SKM-1 (cell line): ENCODE data around the gene STXBP4.
"Not testable (repeated sequence)": the region's sequence is repeated elsewhere in the genome, so short reads cannot be mapped to it uniquely, and the experiment has no call there.

ENCODE experiments used
- DNase-seq: peaks from one replicate; lab custom pipeline; 2025; ENCODE audit not compliant: unreplicated experiment; lab: John Stamatoyannopoulos, UW

The STXBP4 gene

DNA sequence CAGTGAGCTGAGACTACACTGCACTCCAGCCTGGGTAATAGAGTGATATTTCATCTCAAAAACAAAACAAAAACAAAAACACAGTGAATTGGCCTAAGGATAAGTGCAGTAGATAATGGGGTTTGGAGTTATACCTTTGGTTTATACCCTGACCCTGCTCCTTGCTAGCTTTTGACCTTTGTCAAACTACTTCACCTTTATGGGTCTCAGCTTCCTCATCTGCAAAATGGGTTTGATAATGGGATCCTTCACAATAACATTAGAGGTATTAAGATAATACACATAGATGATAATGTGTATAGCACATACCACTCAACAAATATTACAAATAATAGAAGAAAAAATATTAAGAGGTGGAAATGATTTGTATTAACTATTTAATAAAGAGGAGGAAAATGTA, 85.9 kb downstream of the STXBP4 start:
- no peak for DNase-seq

DNA sequence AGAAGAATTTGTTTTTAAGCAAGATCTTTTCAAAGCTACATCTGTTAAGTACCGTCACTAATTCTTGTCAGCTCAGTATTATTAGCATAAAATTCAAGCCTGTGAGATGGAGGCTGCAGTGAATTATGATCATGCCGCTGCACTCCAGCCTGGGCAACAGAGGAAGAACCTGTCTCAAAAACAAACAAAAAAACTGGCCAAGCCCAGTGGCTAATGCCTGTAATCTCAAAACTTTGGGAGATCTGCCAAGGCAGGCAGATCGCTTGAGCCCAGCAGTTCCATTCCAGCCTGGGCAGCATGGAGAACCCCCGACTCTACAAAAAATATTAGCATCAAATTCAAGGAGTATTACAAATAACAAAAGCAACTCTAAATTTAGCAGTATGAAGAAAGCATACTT, 88.0 kb downstream of the STXBP4 start:
- DNase-seq = no peak

DNA sequence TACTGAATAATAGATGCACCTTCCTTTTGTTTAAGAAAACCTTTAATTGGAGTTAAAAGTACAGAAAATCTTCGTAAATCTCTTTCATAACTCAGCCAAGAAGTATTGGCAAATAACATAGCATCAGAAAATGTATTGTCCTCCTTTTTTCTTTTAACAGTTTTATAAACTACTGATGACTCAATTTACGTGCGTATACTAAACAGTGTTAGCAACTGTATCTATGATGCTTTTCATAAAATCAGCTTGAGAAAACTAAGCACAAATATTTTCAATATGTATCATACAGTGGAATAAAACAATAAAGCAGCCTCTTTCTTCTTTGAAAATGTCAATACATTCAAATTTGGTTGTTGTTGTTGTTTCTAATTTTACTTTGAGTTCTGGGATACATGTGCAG, 88.6 kb downstream of the STXBP4 start:
- no peak for DNase-seq

DNA sequence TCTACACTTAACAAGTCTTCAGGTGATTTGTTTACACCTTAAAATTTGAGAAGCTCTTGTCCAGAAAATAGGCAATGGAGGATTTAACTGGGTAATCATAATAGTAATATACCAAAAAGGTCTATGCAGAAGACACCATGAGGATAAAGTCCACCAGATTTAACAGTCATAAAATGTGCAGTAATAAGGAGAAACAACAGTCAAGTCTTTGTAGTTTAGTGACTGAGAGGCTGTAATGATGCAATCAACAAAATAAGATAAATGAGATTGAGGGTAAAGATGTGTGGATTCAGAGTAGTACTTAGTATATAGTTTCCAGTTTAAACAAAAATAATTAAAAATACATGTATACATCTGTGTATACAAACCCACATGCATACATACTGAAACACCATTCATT, 91.2 kb downstream of the STXBP4 start:
- no peak for DNase-seq

DNA sequence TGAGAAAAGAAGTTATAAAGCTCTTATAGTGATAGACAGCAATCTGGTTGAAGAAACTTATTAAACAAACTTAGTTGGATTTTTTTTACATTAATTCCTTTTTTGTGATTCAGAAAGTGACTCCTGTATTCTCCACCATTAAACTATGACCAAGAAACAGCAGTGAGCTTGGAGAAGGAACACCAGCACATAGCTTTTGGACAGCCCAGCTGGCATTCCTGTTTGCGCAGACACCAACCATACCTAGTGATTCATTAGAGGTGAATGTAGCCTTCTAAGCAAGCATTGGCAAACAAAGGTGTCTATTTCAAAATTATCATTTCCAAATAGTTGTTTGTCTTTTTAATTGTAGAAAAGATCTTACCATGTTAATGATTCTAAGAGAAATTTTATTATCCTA, 94.4 kb downstream of the STXBP4 start:
- no peak for DNase-seq

DNA sequence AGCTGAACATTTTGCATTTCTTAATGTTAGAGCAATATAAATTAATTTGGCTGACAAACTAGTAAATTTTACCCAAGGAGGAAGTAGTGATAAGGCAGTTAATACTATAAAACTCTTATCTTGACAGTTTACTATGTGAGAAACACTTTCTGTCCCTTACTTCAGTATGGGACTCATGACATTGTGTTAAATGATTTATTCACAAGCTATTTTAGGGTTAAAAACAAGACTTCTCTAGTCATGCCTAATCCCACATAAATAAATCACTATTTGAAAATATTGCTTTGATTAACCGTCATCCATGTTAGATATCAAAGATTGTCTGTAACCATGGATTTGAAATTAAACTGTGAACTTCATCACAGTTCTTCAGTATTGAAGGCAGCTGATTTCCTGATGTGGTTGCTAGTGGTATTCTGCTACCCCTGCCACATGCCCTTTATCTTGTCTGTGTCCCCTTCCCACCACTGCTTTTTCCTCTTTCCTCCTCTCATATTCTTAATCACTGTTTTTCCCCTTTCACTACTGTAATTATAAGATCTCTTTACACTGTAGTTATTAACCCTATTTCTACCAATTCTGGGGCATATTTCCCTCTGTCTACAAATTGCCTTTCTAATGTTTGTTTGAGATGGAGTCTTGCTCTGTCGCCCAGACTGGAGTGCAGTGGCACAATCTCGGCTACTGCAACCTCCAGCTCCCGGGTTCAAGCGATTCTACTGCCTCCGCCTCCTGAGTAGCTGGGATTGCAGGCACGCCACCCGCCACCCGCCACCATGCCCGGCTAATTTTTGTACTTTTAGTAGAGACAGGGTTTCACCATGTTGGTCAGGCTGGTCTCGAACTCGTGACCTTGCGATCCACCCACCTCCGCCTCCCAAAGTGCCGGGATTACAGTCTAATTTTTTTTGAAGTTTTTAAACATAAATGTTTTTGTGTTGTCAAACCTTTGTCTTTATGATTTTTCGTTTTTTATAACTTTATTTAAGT, 95.6 kb downstream of the STXBP4 start:
- DNase-seq = no peak

DNA sequence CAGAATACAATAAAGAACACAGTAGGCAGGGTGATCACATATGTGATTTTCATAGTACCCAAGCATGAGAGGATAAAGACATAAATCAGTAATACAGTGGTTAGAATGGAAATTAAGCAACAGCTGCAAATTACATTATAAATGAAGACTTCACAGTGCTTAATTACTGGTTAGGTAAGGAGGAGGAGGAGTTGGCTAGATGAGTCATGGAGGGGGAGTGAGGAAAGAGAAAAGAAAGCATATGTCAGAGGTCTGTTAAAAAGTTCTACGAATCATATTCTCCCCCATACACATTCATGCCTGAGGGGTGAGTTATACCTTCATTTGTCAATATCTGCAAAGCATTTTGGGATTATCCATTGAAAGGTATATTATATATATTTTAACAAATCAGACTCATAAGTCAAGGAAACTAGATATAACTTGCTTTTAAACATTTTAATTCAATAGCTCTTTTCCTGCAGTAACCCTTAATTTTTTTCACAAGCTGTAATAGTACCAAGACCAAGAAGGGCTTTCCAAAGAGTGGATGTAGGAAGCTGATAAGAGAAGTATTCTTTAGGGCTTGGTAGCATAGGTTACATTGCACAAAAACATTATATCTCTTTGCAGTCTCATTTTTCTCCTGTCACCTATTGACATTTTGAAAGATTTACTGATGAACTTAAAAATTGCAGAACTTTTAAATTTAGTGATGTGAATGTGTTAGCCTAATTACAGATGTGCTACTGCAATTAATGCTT, 99.3 kb downstream of the STXBP4 start:
- no peak for DNase-seq

DNA sequence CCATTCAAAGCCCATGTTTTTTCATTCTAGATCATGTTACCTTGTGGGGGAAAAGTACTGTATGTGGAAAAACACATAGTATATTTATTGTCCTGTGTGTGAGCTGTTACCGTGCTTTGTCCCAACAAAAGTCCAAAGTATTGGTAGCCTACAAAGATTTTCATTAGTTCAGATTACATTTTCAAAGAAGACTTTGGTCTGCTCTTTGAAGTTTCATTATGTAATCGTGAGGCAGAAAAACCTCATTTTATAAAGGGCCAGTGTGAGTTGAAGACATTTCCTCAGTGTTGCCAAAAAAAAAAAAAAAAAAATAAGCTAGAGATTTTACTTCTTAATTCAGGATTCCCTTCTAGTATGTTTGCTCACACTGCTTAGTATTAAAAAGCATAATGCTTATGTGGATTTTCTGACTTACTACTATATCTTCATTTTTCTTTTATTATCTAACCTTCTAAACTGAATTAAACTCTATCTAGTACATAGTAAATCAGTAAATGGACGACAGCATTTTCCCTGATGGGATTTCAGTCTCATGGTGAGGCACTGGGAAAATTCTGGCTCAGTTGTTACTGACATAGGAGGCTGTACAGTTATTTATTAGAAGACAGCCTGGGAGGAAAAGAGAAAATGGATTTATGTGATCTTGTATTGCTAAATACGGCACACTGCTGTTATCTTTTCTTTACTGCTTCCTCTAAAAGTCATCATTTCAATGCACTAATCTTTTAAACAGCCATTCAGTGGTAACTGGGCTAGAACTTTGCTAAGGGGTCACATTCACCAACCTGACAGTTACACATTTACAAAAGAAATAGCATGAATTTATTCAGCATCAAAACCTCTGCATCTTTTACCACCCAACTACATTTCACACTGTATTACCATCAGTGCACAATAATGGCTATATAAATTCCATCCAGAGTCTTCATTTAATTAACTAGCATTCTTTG, 100.6 kb downstream of the STXBP4 start:
- DNase-seq = no peak

DNA sequence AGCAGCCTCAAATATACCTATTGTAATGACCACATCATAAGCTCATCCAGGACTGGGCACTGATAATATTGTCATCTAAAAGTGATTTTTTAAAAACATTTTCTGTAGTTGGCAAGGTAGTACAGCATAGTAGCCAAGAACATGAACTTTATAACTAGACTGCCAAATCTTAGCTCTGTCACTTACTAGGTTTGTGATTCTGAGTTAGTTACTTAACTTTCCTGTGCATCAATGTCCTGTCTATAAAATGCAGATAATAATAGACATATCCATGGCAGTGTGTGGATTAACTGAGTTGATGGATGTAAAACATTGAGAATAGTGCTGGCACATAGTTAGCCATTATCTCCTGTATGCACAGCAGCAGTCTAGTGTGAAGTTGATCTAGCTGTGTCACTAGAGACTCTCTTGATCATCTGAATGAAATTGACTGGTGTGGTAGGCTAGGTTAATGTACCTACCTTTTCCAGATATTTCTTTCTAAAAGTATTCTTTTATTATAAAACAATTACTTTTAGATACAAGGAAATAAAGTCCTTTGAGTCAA, 101.5 kb downstream of the STXBP4 start:
- DNase-seq = no peak

DNA sequence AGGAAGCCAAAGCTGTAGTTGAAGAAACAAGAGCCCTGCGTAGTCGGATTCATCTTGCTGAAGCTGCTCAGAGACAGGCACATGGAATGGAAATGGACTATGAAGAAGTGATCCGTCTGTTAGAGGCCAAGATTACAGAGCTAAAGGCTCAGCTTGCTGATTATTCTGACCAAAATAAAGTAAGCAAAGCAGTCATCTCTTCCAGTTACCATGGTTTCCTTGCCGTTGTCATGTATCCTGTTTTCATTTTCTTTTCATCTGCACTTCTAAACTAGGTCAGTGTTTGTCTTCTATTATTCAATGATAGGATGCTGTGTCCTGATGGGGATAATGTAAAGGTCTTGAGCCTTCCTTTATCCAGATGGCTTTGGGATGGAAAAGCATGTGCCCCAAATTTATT, 104.3 kb downstream of the STXBP4 start:
- DNase-seq = no peak

DNA sequence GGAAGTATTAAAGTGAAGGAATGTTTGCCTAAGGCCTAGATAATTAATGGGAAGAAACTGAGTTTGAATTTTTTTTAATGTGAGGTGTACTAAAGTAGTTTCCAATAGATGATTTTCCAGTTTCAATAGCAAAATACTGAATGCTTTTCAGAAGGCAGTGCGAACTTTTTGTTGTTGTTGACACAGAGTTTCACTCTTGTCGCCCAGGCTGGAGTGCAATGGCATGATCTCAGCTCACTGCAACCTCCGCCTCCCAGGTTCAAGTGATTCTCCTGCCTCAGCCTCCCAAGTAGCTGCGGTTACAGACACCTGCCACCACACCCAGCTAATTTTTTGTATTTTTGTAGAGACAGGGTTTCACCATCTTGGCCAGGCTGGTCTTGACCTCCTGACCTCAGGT, 104.9 kb downstream of the STXBP4 start:
- not testable (repeated sequence) for DNase-seq

DNA sequence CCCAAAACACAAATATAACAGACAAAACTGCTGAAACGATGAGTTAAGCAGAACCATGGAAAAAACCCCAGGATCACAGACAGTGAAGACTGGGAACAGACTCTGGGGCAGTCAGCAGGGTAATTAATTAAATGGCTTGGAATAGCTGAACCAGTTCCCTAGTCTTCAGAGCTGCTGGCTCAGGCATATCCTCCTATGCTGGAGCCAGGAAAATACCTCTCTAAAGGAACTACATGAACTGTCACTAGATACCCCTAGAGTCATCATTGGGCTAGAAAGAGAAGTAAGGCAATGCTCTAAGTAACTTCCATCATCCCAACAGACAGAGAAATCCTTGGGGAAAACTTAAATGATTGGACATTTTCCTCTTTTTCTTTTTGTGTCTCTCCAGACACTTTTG, 113.0 kb downstream of the STXBP4 start:
- DNase-seq = no peak

DNA sequence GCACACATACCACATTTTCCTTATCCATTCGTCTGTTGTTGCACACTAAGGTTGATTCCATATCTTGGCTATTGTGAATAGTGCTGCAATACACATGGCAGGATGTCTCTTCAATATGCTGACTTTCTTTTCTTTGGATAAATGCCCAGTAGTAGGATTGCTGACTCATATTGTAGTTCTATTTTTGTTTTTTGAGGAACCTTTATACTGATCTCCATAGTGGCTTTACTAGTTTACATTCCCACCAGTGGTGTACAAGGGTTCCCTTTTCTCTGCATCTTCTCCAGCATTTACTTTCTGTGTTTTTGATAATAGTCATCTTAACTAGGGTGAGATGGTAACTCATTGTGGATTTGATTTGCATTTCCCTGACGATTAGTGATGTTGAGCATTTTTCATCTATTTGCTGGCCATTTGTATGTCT, 118.1 kb downstream of the STXBP4 start:
- DNase-seq = peak; percentile 60

DNA sequence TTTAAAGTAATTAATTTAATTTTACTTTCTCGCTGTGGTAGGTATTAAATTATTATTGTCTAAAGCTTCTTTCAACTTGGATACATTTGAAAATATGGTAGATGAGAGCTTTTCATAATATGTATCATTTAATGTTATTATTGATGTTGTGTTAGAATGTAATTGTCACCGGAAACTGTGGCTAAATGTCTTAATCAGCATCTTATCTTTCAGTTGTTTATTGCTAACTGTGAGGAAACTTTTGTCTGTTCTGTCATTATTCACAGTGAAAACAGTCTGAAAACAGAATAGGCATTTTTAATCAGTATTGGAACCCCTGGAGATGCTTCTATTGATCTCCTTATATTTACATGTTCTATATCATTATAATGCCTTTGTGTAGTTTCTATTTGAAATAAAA, 120.7 kb downstream of the STXBP4 start:
- DNase-seq = no peak

DNA sequence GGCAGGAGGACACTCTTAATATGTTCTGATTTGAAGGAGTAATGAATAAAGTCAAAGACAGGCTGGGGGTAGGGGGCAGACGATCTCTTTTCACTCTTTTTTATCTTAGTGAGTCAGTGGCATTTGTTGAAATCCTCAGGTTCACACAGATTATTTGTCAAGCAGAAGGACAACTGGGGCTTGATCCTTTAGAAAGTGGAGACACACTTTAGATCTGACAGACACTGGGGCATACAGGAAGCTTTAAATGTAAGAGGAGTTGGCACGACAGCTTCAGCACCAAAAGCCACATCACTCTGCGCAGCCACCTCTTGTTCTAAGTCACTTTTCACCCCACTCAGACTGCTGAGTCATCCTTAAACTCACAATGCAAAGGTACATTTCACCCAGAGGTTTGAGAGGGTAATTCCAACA, 121.5 kb downstream of the STXBP4 start:
- no peak for DNase-seq

DNA sequence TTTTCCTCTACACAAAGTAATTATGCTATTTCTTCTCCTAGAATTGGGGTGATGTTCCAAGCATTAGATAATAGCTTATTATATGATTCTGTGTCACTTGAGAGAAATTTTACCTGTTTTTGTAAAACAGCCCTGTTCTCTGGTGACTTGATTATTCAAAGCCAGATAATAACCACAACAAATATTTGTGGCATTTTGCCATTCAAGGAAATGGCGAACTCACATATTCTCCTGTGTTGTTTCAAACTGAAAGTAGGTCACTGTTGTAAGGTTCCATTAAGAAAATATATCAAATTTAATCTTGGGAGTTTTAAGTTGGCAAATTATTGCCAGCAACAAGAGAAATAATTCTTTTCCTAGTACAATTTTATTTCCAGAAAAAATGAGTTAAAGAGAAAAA, 124.8 kb downstream of the STXBP4 start:
- DNase-seq = no peak

DNA sequence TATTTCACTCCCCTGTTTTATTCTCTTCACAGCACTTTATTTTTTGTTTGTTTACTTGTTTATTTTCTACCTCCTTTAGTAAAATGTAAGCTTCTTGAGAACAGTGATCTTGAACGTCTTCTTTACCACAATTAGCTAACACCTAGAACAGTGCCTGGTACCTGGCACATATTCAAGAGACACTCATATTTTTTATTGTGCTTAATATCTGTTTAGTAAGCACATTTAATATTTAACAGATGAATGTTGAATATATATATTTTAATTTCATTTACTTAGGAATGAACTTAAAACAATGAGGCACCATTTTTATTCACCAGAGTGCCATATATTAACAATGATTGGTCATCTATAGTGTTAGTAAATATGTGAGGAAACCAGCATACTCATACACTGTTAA, 130.2 kb downstream of the STXBP4 start:
- DNase-seq = no peak

DNA sequence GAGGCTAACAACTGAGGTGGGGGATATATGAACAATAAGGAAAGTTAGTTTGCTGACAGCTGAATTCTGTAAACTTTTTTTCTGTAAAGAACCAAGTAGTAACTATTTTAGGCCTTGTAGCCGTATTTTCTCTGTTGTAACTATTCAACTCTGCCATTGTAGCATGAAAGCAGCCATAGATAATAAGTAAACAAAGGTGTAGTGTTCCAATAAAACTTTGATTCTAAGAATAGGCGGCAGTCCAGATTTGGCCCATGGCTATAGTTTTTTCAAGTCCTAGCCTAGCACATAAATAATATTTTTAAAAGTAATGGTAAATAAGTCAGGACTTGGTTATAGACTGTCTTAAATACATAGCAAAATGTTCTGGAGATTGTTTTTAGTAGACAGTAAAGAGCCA, 142.0 kb downstream of the STXBP4 start:
- no peak for DNase-seq

DNA sequence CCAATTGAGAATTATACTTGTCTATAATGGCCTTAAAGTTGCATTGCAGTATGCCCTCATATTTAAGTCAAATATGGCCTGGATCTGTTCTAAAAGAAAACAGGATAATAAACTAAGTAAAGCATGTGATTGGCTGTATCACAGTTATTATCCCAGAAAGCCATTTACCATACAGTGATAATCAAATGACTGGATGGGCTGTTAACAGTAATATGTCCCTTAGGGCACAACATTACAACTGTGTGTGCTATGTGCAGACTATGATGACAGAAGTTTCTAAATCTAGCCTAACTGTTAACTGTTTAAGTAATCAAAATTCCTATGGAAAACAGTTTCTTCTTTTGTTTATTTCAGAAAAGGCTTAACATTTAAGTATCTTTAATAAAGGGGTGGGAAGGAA, 145.7 kb downstream of the STXBP4 start:
- no peak for DNase-seq

DNA sequence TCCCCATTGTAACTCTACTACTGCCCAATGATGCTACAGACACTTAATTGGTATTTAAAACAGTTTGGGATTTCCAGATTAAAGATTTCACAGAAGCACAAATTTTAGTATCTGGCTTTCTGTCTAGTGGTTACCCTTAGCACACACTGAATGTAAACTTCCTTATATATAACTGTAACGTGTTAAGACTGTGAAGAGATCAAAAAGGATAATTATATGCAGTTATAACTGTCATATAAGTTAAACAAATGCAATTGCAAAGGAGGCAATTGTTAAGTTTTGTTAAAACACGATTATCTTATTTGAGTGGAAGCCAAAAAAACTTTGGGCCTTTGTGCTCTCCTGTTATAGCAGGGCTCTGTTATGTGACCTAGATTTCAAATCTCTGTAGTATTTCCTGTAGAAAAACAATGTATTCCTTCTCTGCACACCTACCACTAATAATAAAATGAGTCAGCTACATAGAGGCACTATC, 147.9 kb downstream of the STXBP4 start:
- no peak for DNase-seq

DNA sequence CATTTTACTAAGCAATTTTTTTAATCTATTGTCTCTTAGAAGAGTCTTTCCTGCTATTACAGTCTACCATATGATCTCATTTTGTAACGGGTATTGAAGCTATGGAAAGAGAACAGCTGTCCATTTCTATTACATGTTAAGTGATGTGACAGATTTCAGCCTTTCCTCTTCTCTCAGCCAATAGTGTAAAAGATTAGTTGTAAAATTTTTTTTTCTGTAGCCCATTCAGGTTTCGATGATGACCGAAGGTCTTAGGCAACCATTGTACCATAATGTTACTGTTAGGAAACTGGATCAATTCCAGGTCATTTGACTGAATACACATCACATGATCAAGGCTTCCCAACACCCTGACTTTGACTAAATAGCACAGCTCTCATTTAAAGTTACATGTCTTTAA, 148.6 kb downstream of the STXBP4 start:
- no peak for DNase-seq
